ENCODE results near the gene RTL10. TPM values are rescaled to one million over a fixed set of nuclear protein-coding genes. Genes with fewer than 3 reads are reported as not detected.
A peak's percentile ranks its signal among the peaks of the same experiment; 100 is the strongest.

The RTL10 gene
- total RNA-seq, 1 experiment from 2014 or later: 25.6 TPM

- peak; percentile 98 for DNase-seq (ENCODE audit: low spot score)
- no TSS peak for BruUV-seq (replicated peaks)
- H3K36me3 ChIP-seq (ENCODE audit: insufficient read depth, low read length, poor library complexity, severe bottlenecking): no peaks in the 10 kb centered on the region
- H3K4me1 ChIP-seq (ENCODE audit: insufficient read depth, low read length, poor library complexity, severe bottlenecking): peaks cover 54% of the 10 kb centered on the region
- TF ChIP-seq EZH2 (IDR thresholded peaks at IDR 0.05; ENCODE audit: borderline replicate concordance, low read depth, low read length, poor library complexity, severe bottlenecking) (no peak), CTCF (conservative IDR thresholded peaks at IDR 0.05; ENCODE audit: low read depth, low read length) (peak; percentile 1; the same call in 1 of the 2 replicates)
- no peaks in the 10 kb centered on the region for H3K9me3 ChIP-seq (ENCODE audit: low read depth, low read length, poor library complexity, severe bottlenecking)
- H3K27me3 ChIP-seq (replicated peaks; ENCODE audit: insufficient read depth, low read depth, low read length, poor library complexity): no peaks in the 10 kb centered on the region
- ChIA-PET POLR2A (ENCODE audit: low non-redundant PET) (no interaction called here), CTCF (interaction anchor here (0.5 kb wide), 1 partner anchor 156 kb away, joined by 7 read pairs; no protein-coding TSS in a partner anchor)
- H3K4me3 ChIP-seq (ENCODE audit: low read depth, low read length, poor library complexity, severe bottlenecking): no peak overlapping the region
- H3K27ac ChIP-seq (ENCODE audit: low read depth, low read length, poor library complexity, severe bottlenecking): peak overlapping the region; percentile 82
- intact Hi-C loops (cut with micrococcal nuclease; ENCODE audit: unreplicated experiment): no loop called here
Observed at GRCh38 chr22:19891317-19892256, 36.9 kb upstream of the RTL10 start.

- POLR2A ChIA-PET (ENCODE audit: low non-redundant PET): no interaction called here
- no peak overlapping the region for H3K4me3 ChIP-seq (ENCODE audit: low read depth, low read length, poor library complexity, severe bottlenecking)
- TF ChIP-seq EZH2 (IDR thresholded peaks at IDR 0.05; ENCODE audit: borderline replicate concordance, low read depth, low read length, poor library complexity, severe bottlenecking): no peak
- H3K27me3 ChIP-seq (replicated peaks; ENCODE audit: insufficient read depth, low read depth, low read length, poor library complexity): no peaks in the 10 kb centered on the region
- H3K4me1 ChIP-seq (ENCODE audit: insufficient read depth, low read length, poor library complexity, severe bottlenecking): peaks cover 62% of the 10 kb centered on the region
- no peaks in the 10 kb centered on the region for H3K36me3 ChIP-seq (ENCODE audit: insufficient read depth, low read length, poor library complexity, severe bottlenecking)
- peak overlapping the region; percentile 82 for H3K27ac ChIP-seq (ENCODE audit: low read depth, low read length, poor library complexity, severe bottlenecking)
- intact Hi-C loops (cut with micrococcal nuclease; ENCODE audit: unreplicated experiment): no loop called here
- peak; percentile 48 for DNase-seq (ENCODE audit: low spot score)
- H3K9me3 ChIP-seq (ENCODE audit: low read depth, low read length, poor library complexity, severe bottlenecking): no peaks in the 10 kb centered on the region
- CTCF ChIA-PET: interaction anchor here (0.6 kb wide), 1 partner anchor 26 kb away, joined by 5 read pairs; no protein-coding TSS in a partner anchor
- no TSS peak for BruUV-seq (replicated peaks)
Observed at GRCh38 chr22:19890502-19891316, 36.0 kb upstream of the RTL10 start.

GRCh38 chr22:19889951-19890350 is 35.3 kb upstream of the RTL10 start:
- Histone ChIP-seq H3K9me3 (ENCODE audit: low read depth, low read length, poor library complexity, severe bottlenecking) (no peaks in the 10 kb centered on the region), H3K4me3 (ENCODE audit: low read depth, low read length, poor library complexity, severe bottlenecking) (no peak overlapping the region), H3K27me3 (replicated peaks; ENCODE audit: insufficient read depth, low read depth, low read length, poor library complexity) (no peaks in the 10 kb centered on the region), H3K36me3 (ENCODE audit: insufficient read depth, low read length, poor library complexity, severe bottlenecking) (no peaks in the 10 kb centered on the region), H3K4me1 (ENCODE audit: insufficient read depth, low read length, poor library complexity, severe bottlenecking) (peaks cover 65% of the 10 kb centered on the region), H3K27ac (ENCODE audit: low read depth, low read length, poor library complexity, severe bottlenecking) (peak overlapping the region; percentile 82)
- DNase-seq (ENCODE audit: low spot score): no peak
- TF ChIP-seq CTCF (conservative IDR thresholded peaks at IDR 0.05; ENCODE audit: low read depth, low read length) (no peak), EZH2 (IDR thresholded peaks at IDR 0.05; ENCODE audit: borderline replicate concordance, low read depth, low read length, poor library complexity, severe bottlenecking) (no peak)
- intact Hi-C loops (cut with micrococcal nuclease; ENCODE audit: unreplicated experiment): no loop called here
- ChIA-PET POLR2A (ENCODE audit: low non-redundant PET) (no interaction called here), CTCF (no interaction called here)
- BruUV-seq (replicated peaks): no TSS peak
